ENCODE results near the gene AFG3L2. TPM values are rescaled to one million over a fixed set of nuclear protein-coding genes. Genes with fewer than 3 reads are reported as not detected.

AFG3L2 gene
- total RNA-seq, 1 experiment from 2014 or later = 66.7 TPM

DNA sequence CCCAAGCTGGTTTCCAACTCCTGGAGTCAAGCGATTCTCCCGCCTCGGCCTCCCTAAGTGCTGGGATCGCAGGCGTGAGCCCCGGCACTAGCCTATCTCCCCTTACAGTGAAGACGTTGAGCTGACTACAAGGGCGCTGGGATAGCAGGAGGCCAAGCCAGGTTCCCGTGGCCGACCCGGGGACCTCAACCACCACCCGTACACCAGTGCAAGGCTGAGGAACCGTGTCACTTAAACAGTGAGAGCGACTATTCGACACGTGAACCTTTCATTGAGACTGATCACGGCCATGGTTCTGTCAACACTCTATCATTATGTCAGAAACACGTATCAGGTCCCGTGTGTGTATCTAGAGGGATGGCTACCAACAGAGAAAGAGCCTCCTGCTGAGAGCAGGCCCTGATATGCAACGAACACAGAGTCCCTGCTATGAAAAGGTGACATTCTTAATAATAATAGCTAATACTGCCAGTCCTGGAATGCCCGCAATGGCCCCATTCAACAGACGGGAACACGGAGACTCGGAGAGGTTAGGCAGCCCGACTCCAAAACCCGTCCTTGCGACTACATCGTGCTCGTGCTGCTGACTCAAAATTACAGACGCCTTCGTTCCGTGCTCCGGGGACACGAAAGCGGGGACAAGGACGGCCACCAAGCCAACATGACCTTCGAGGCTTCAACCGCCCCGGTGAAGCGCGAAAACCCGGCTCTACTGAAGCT, 833 bp downstream of the AFG3L2 start:
- Histone ChIP-seq H3K27ac (ENCODE audit: low read depth, low read length) (peak overlapping the region; percentile 99), H3K9ac (ENCODE audit: low read length) (peak overlapping the region; percentile 100), H3K27me3 (ENCODE audit: insufficient read depth, low read length) (no peaks in the 10 kb centered on the region), H3K4me3 (replicated peaks in 1 of 2; ENCODE audit: low read depth in 1 of 2, low read length in 2 of 2) (peak overlapping the region; percentile 90 to 95), H3K9me3 (ENCODE audit: control insufficient read depth in 1 of 2, insufficient read depth in 1 of 2, low read depth in 1 of 2, low read length in 2 of 2) (no peaks in the 10 kb centered on the region), H4K20me1 (ENCODE audit: insufficient read depth) (no peaks in the 10 kb centered on the region; the same call in 1 of the 2 replicates), H3K36me3 (ENCODE audit: control insufficient read depth in 1 of 2, insufficient read depth in 2 of 2, low read length in 2 of 2) (peaks cover 0 to 3% of the 10 kb centered on the region in 2 experiments; a peak in 2 of 4 replicates), H3K4me2 (ENCODE audit: low read length) (peak overlapping the region; percentile 86), H3K79me2 (ENCODE audit: insufficient read depth, low read length) (peaks cover 56% of the 10 kb centered on the region), H2AFZ (ENCODE audit: low read depth, low read length, poor library complexity, severe bottlenecking) (no peak overlapping the region), H3K4me1 (ENCODE audit: control insufficient read depth in 1 of 2, insufficient read depth in 2 of 2, low read length in 2 of 2) (peaks cover 8 to 17% of the 10 kb centered on the region in 2 experiments), H3K9me2 (ENCODE audit: insufficient read depth) (no peaks in the 10 kb centered on the region)
- POLR2A ChIA-PET = interaction anchor here (0.6 to 1.8 kb wide), 4 partner anchors 9 to 572 kb away, joined by 3 to 6 read pairs (median 4); partner anchors contain the start of gene TUBB6
- RAD21 ChIA-PET (ENCODE audit: low non-redundant PET in 1 of 2, low total read pairs in 2 of 2, uncharacterized antibody in 2 of 2, unreplicated experiment in 2 of 2) = no interaction called here
- ATAC-seq (no peak), DNase-seq (ENCODE audit: low read depth, low spot score) (no peak)
- no peak for TF ChIP-seq YY1 (IDR thresholded peaks at IDR 0.05; ENCODE audit: extremely low read depth, insufficient replicate concordance, low read depth, low read length)
- TF ChIP-seq, protein P1, sequence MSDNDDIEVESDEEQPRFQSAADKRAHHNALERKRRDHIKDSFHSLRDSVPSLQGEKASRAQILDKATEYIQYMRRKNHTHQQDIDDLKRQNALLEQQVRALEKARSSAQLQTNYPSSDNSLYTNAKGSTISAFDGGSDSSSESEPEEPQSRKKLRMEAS (IDR thresholded peaks at IDR 0.05) = 0 out of 2 replicates have a peak, but pooled peaks have one; percentile 4
- intact Hi-C loops (cut with micrococcal nuclease) = loop anchor here (2.0 to 5.0 kb wide), 2 partner anchors 89 to 571 kb away; no protein-coding TSS in a partner anchor
- CTCF ChIA-PET = interaction anchor here (1.1 kb wide), 1 partner anchor 348 kb away, joined by 3 read pairs; no protein-coding TSS in a partner anchor
- BruUV-seq (replicated peaks) = TSS peak; percentile 55

DNA sequence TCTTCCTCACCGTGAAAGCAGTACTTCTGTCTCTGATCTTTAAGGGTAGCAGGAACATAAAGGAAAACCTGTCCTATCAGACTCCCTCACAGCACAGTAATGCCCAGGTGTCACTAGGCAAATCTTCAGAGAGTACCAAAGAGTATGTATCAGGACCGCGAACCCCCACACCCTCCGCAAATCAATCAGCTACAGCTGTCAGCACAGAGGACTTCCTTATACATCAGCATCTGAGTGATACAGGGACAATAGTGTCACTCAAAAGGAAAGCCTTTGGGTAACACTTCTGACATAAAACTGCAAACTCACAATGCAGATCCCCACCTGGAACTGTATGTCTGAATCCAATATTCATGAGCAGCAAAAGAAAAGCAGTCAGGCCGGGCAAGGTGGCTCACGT, 2.6 kb downstream of the AFG3L2 start:
- H3K9me2 ChIP-seq (ENCODE audit: insufficient read depth) = no peaks in the 10 kb centered on the region
- H3K9me3 ChIP-seq (ENCODE audit: control insufficient read depth in 1 of 2, insufficient read depth in 1 of 2, low read depth in 1 of 2, low read length in 2 of 2) = no peaks in the 10 kb centered on the region
- ChIA-PET CTCF (no interaction called here), RAD21 (ENCODE audit: low non-redundant PET in 1 of 2, low total read pairs in 2 of 2, uncharacterized antibody in 2 of 2, unreplicated experiment in 2 of 2) (no interaction called here), POLR2A (no interaction called here)
- BruUV-seq (replicated peaks) = no TSS peak
- no peak overlapping the region for H3K4me3 ChIP-seq (replicated peaks in 1 of 2; ENCODE audit: low read depth in 1 of 2, low read length in 2 of 2)
- H3K27ac ChIP-seq (ENCODE audit: low read depth, low read length) = no peak overlapping the region
- no peak overlapping the region for H3K9ac ChIP-seq (ENCODE audit: low read length)
- H3K27me3 ChIP-seq (ENCODE audit: insufficient read depth, low read length) = no peaks in the 10 kb centered on the region
- peaks cover 8 to 17% of the 10 kb centered on the region in 2 experiments for H3K4me1 ChIP-seq (ENCODE audit: control insufficient read depth in 1 of 2, insufficient read depth in 2 of 2, low read length in 2 of 2)
- no peak overlapping the region for H3K4me2 ChIP-seq (ENCODE audit: low read length)
- H3K36me3 ChIP-seq (ENCODE audit: control insufficient read depth in 1 of 2, insufficient read depth in 2 of 2, low read length in 2 of 2) = peaks cover 0 to 11% of the 10 kb centered on the region in 2 experiments; a peak in 2 of 4 replicates
- ATAC-seq (no peak), DNase-seq (ENCODE audit: low read depth, low spot score) (no peak)
- H3K79me2 ChIP-seq (ENCODE audit: insufficient read depth, low read length) = peaks cover 74% of the 10 kb centered on the region
- TF ChIP-seq YY1 (IDR thresholded peaks at IDR 0.05; ENCODE audit: extremely low read depth, insufficient replicate concordance, low read depth, low read length) = no peak
- TF ChIP-seq, protein P2, sequence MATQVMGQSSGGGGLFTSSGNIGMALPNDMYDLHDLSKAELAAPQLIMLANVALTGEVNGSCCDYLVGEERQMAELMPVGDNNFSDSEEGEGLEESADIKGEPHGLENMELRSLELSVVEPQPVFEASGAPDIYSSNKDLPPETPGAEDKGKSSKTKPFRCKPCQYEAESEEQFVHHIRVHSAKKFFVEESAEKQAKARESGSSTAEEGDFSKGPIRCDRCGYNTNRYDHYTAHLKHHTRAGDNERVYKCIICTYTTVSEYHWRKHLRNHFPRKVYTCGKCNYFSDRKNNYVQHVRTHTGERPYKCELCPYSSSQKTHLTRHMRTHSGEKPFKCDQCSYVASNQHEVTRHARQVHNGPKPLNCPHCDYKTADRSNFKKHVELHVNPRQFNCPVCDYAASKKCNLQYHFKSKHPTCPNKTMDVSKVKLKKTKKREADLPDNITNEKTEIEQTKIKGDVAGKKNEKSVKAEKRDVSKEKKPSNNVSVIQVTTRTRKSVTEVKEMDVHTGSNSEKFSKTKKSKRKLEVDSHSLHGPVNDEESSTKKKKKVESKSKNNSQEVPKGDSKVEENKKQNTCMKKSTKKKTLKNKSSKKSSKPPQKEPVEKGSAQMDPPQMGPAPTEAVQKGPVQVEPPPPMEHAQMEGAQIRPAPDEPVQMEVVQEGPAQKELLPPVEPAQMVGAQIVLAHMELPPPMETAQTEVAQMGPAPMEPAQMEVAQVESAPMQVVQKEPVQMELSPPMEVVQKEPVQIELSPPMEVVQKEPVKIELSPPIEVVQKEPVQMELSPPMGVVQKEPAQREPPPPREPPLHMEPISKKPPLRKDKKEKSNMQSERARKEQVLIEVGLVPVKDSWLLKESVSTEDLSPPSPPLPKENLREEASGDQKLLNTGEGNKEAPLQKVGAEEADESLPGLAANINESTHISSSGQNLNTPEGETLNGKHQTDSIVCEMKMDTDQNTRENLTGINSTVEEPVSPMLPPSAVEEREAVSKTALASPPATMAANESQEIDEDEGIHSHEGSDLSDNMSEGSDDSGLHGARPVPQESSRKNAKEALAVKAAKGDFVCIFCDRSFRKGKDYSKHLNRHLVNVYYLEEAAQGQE (IDR thresholded peaks at IDR 0.05; ENCODE audit: low read depth) = no peak
- no peak overlapping the region for H2AFZ ChIP-seq (ENCODE audit: low read depth, low read length, poor library complexity, severe bottlenecking)
- intact Hi-C loops (cut with micrococcal nuclease) = no loop called here
- H4K20me1 ChIP-seq (ENCODE audit: insufficient read depth) = no peaks in the 10 kb centered on the region; the same call in 1 of the 2 replicates

Data from HCT116 (cell line).